K562 (cell line): ENCODE results near the gene OR52A5. TPM values are rescaled to one million over a fixed set of nuclear protein-coding genes. Genes with fewer than 3 reads are reported as not detected.

Experiments used
- ETS2 ChIP-seq: IDR thresholded peaks from 2 replicates; pipeline ENCODE4 v1.6.1; 2016; ENCODE audit warnings: borderline replicate concordance, missing genetic modification characterization, mild to moderate bottlenecking, moderate library complexity, missing compliant biosample characterization; ENCODE audit not compliant: poor library complexity, severe bottlenecking
- ETV1 ChIP-seq: fragments of 450-650 bp; conservative IDR thresholded peaks from 2 replicates; pipeline ENCODE4 v1.6.1; 2016; ENCODE audit warnings: missing genetic modification characterization, control low read depth, low read depth, missing compliant biosample characterization
- HDAC6 ChIP-seq: IDR thresholded peaks from 2 replicates; pipeline ENCODE4 v1.6.1; 2012; ENCODE audit warnings: low read depth, mild to moderate bottlenecking, control low read depth, inconsistent platforms, low read length, moderate library complexity
- HNRNPH1 ChIP-seq: fragments of 200-400 bp; formaldehyde crosslinking; optimal IDR thresholded peaks from 2 replicates; pipeline ENCODE3; 2017; ENCODE audit warnings: low read depth, mild to moderate bottlenecking, low read length, moderate library complexity
- MTA2 ChIP-seq: fragments of 450-650 bp; IDR thresholded peaks from 2 replicates; pipeline ENCODE4 v1.6.1; 2016; ENCODE audit warnings: low read depth
- NFIC ChIP-seq: fragments of 450-650 bp; IDR thresholded peaks from 2 replicates; pipeline ENCODE4 v1.6.1; 2017; ENCODE audit warnings: mild to moderate bottlenecking, inconsistent platforms
- POLR2G ChIP-seq: fragments of 200-400 bp; formaldehyde crosslinking; IDR thresholded peaks from 2 replicates; pipeline ENCODE4 v1.6.1; 2017; ENCODE audit warnings: low read depth, mild to moderate bottlenecking, antibody characterized with exemption, low read length, moderate library complexity
- PRPF4 ChIP-seq: fragments of 200-400 bp; formaldehyde crosslinking; IDR thresholded peaks from one replicate; pipeline ENCODE4 v1.6.1; 2017; ENCODE audit warnings: low read length, low read depth, mild to moderate bottlenecking; ENCODE audit not compliant: insufficient read depth, poor library complexity, severe bottlenecking
- SPI1 ChIP-seq: IDR thresholded peaks from 2 replicates; pipeline ENCODE4 v1.6.1; 2011; ENCODE audit warnings: low read depth, low read length, control low read depth, borderline replicate concordance
- XRCC4 ChIP-seq: IDR thresholded peaks from one replicate; pipeline ENCODE4 v1.6.1; 2011; ENCODE audit not compliant: insufficient read depth, insufficient read length; ENCODE audit errors: extremely low read depth
- ZKSCAN1 ChIP-seq: fragments of 150-350 bp; IDR thresholded peaks from 2 replicates; pipeline ENCODE4 v1.6.1; 2016; ENCODE audit warnings: low read depth, low read length
- ZKSCAN3 ChIP-seq: fragments of 250-450 bp; sonication (Bioruptor Pico); IDR thresholded peaks from 2 replicates; pipeline ENCODE4 v1.4.0; 2020
- ZNF174 ChIP-seq: fragments of 250-450 bp; sonication (Bioruptor Pico); IDR thresholded peaks from 2 replicates; pipeline ENCODE4 v1.4.0; 2020; ENCODE audit warnings: mild to moderate bottlenecking
- ZNF217 ChIP-seq: sonication (generic); formaldehyde crosslinking; IDR thresholded peaks from 2 replicates; pipeline ENCODE4 v1.8.0; 2022; ENCODE audit warnings: mild to moderate bottlenecking, missing genetic modification reagents
- ZNF232 ChIP-seq: sonication (generic); formaldehyde crosslinking; IDR thresholded peaks from 2 replicates; pipeline ENCODE4 v1.8.0; 2022; ENCODE audit warnings: mild to moderate bottlenecking, missing genetic modification reagents
- ZNF384 ChIP-seq: IDR thresholded peaks from 2 replicates; pipeline ENCODE4 v1.6.1; 2012; ENCODE audit warnings: low read depth, low read length, improper control_type of control experiment
- polyA plus RNA-seq, 8 experiments: library from polyadenylated mRNA; depleted of rRNA in 4 of 8; stranded (reverse) in 5 of 8; unstranded in 3 of 8; fragments of >200 nt; fragmentation: Nextera tagmentation in 2 of 8; fragmentation: Illumina TruSeq in 1 of 8; extraction: Ambion mirVana in 2 of 8; extraction: Trizol in 1 of 8; gene quantifications; 2 replicates each; pipeline versions ENCODE4 v1.2.1 to v1.2.3, GENCODE V29; 2011 to 2014; ENCODE audit warnings: inconsistent platforms in 1 of 8, missing spikeins in 1 of 8
- total RNA-seq, 7 experiments: library from RNA; depleted of rRNA in 6 of 7; stranded (reverse); fragments of >200 nt in 6 of 7; fragmentation: Illumina TruSeq in 2 of 7; extraction: Trizol in 2 of 7; gene quantifications; 2 replicates each; pipeline versions ENCODE4 v1.2.1 to v1.2.3, GENCODE V29; 2011 to 2021; ENCODE audit warnings: low replicate concordance in 1 of 7
- TF ChIP-seq, protein P1 (sequence below): IDR thresholded peaks from 2 replicates; pipeline ENCODE4 v1.6.1; 2016; ENCODE audit warnings: missing genetic modification characterization, missing compliant biosample characterization
- TF ChIP-seq, protein P2 (sequence below), 2 experiments: fragments of 450-650 bp; conservative IDR thresholded peaks; 2 replicates each; pipeline ENCODE4 v1.6.1; 2017; ENCODE audit warnings: mild to moderate bottlenecking in 2 of 2, moderate library complexity in 2 of 2
- TF ChIP-seq, protein P3 (sequence below), 3 experiments: fragments of 200-800 bp in 1 of 3; fragments of 250-450 bp in 1 of 3; fragments of 450-650 bp in 1 of 3; sonication (Bioruptor Pico) in 1 of 3; sonication (Bioruptor generic) in 1 of 3; formaldehyde crosslinking in 1 of 3; IDR thresholded peaks; 2 replicates each; pipeline versions ENCODE4 v1.6.1 to v1.8.0; 2016 to 2022; ENCODE audit warnings: mild to moderate bottlenecking in 2 of 3, missing genetic modification characterization in 2 of 3, missing compliant biosample characterization in 1 of 3, moderate library complexity in 1 of 3
- TF ChIP-seq, protein P4 (sequence below): fragments of 250-450 bp; sonication (Bioruptor Pico); IDR thresholded peaks from 2 replicates; pipeline ENCODE4 v1.4.0; 2020

OR52A5 gene
- total and polyA plus RNA-seq, 9 of the 15 experiments (the other 6 are each of a cell fraction or from before 2014, with no cell fraction given), result 0.04 to 1.1 (median 0.94) TPM; not detected in 6

DNA sequence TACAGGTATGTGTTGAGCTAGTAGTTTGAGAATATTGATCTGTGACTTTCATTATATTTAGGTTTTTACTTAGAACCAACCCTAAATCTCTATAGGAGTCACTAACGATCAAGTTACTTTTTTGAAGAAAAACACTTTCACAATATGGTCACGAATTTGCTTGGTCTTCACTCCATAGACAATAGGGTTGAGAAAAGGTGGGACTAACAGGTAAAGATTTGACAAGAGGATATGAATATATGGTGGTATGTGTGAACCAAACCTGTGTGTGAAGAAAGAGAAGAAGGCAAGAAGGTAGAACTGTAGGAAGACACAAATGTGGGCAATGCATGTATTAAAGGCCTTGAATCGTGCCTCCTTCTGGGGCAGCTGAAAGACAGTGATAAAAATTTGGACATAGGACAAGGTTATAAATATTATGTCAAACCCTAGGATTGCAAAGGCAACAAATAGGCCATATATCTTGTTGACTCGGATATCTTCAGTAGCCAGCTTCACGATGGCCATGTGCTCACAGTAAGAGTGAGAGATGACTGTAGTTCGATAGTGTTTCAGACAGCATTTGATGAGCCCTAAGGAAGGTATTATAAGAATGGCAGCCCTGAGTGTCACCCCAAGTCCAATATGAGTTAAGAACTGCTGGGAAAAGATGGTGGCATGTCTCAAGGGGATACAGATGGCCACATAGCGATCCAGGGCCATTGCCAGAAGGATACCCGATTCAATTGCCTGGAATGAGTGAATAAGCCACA lies 6.4 kb downstream of the OR52A5 start (continued):
- TF ChIP-seq, protein P1, sequence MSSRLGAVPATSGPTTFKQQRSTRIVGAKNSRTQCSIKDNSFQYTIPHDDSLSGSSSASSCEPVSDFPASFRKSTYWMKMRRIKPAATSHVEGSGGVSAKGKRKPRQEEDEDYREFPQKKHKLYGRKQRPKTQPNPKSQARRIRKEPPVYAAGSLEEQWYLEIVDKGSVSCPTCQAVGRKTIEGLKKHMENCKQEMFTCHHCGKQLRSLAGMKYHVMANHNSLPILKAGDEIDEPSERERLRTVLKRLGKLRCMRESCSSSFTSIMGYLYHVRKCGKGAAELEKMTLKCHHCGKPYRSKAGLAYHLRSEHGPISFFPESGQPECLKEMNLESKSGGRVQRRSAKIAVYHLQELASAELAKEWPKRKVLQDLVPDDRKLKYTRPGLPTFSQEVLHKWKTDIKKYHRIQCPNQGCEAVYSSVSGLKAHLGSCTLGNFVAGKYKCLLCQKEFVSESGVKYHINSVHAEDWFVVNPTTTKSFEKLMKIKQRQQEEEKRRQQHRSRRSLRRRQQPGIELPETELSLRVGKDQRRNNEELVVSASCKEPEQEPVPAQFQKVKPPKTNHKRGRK (tag), result no peak
- TF ChIP-seq, protein P2, sequence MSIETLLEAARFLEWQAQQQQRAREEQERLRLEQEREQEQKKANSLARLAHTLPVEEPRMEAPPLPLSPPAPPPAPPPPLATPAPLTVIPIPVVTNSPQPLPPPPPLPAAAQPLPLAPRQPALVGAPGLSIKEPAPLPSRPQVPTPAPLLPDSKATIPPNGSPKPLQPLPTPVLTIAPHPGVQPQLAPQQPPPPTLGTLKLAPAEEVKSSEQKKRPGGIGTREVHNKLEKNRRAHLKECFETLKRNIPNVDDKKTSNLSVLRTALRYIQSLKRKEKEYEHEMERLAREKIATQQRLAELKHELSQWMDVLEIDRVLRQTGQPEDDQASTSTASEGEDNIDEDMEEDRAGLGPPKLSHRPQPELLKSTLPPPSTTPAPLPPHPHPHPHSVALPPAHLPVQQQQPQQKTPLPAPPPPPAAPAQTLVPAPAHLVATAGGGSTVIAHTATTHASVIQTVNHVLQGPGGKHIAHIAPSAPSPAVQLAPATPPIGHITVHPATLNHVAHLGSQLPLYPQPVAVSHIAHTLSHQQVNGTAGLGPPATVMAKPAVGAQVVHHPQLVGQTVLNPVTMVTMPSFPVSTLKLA (conservative IDR thresholded peaks at IDR 0.05), result peak; percentile 80 to 88
- no peak for TF ChIP-seq POLR2G
- no peak for TF ChIP-seq HDAC6
- TF ChIP-seq ZNF232 (CRISPR knock-in tag), result no peak
- TF ChIP-seq, protein P3, sequence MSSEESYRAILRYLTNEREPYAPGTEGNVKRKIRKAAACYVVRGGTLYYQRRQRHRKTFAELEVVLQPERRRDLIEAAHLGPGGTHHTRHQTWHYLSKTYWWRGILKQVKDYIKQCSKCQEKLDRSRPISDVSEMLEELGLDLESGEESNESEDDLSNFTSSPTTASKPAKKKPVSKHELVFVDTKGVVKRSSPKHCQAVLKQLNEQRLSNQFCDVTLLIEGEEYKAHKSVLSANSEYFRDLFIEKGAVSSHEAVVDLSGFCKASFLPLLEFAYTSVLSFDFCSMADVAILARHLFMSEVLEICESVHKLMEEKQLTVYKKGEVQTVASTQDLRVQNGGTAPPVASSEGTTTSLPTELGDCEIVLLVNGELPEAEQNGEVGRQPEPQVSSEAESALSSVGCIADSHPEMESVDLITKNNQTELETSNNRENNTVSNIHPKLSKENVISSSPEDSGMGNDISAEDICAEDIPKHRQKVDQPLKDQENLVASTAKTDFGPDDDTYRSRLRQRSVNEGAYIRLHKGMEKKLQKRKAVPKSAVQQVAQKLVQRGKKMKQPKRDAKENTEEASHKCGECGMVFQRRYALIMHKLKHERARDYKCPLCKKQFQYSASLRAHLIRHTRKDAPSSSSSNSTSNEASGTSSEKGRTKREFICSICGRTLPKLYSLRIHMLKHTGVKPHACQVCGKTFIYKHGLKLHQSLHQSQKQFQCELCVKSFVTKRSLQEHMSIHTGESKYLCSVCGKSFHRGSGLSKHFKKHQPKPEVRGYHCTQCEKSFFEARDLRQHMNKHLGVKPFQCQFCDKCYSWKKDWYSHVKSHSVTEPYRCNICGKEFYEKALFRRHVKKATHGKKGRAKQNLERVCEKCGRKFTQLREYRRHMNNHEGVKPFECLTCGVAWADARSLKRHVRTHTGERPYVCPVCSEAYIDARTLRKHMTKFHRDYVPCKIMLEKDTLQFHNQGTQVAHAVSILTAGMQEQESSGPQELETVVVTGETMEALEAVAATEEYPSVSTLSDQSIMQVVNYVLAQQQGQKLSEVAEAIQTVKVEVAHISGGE (CRISPR knock-in tag; IDR thresholded peaks at IDR 0.05), result peak in 1 of 3 experiments; percentile 55; a peak in 1 of 6 replicates
- TF ChIP-seq ZKSCAN1, result no peak
- TF ChIP-seq MTA2, result peak; percentile 83
- no peak; the same call in 1 of the 2 replicates for TF ChIP-seq ETV1
- TF ChIP-seq NFIC, result peak; percentile 86
- no peak for TF ChIP-seq XRCC4
- no peak for TF ChIP-seq ZNF384
- no peak for TF ChIP-seq ZNF217 (CRISPR knock-in tag)
- no peak for TF ChIP-seq HNRNPH1
- no peak for TF ChIP-seq PRPF4
- TF ChIP-seq, protein P4, sequence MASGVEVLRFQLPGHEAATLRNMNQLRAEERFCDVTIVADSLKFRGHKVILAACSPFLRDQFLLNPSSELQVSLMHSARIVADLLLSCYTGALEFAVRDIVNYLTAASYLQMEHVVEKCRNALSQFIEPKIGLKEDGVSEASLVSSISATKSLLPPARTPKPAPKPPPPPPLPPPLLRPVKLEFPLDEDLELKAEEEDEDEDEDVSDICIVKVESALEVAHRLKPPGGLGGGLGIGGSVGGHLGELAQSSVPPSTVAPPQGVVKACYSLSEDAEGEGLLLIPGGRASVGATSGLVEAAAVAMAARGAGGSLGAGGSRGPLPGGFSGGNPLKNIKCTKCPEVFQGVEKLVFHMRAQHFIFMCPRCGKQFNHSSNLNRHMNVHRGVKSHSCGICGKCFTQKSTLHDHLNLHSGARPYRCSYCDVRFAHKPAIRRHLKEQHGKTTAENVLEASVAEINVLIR (CRISPR knock-in tag), result no peak
- TF ChIP-seq SPI1, result no peak
- TF ChIP-seq ETS2 (tag), result no peak
- no peak for TF ChIP-seq ZNF174 (CRISPR knock-in tag)
- TF ChIP-seq ZKSCAN3 (CRISPR knock-in tag), result no peak
